K562 (cell line): Measurements from ENCODE around the gene CAMSAP3. TPM values are rescaled to one million over a fixed set of nuclear protein-coding genes. Genes with fewer than 3 reads are reported as not detected.

ENCODE experiments used
- BRD4 ChIP-seq: fragments of 200-600 bp; sonication (generic); IDR thresholded peaks from 2 replicates; pipeline ENCODE4 v1.6.1; 2017; ENCODE audit warnings: inconsistent platforms
- ETV6 ChIP-seq, 3 experiments: fragments of 150-350 bp in 1 of 3; sonication (generic) in 1 of 3; formaldehyde crosslinking in 1 of 3; IDR thresholded peaks; 2 replicates each; pipeline versions ENCODE4 v1.6.1 to v1.8.0; 2014 to 2022; ENCODE audit warnings: borderline replicate concordance in 2 of 3, low read depth in 2 of 3, antibody characterized with exemption in 1 of 3, low read length in 1 of 3, mild to moderate bottlenecking in 1 of 3, missing genetic modification reagents in 1 of 3
- HCFC1 ChIP-seq: IDR thresholded peaks from 2 replicates; pipeline ENCODE4 v1.6.1; 2012; ENCODE audit warnings: low read depth, low read length, improper control_type of control experiment
- HMGN3 ChIP-seq: IDR thresholded peaks from 2 replicates; pipeline ENCODE4 v1.6.1; 2011; ENCODE audit warnings: borderline replicate concordance, low read depth, mild to moderate bottlenecking, mixed read lengths, low read length; ENCODE audit not compliant: insufficient read length; ENCODE audit errors: extremely low read depth
- polyA plus RNA-seq, 8 experiments: library from polyadenylated mRNA; depleted of rRNA in 4 of 8; stranded (reverse) in 5 of 8; unstranded in 3 of 8; fragments of >200 nt; fragmentation: Nextera tagmentation in 2 of 8; fragmentation: Illumina TruSeq in 1 of 8; extraction: Ambion mirVana in 2 of 8; extraction: Trizol in 1 of 8; gene quantifications; 2 replicates each; pipeline versions ENCODE4 v1.2.1 to v1.2.3, GENCODE V29; 2011 to 2014; ENCODE audit warnings: inconsistent platforms in 1 of 8, missing spikeins in 1 of 8
- total RNA-seq, 7 experiments: library from RNA; depleted of rRNA in 6 of 7; stranded (reverse); fragments of >200 nt in 6 of 7; fragmentation: Illumina TruSeq in 2 of 7; extraction: Trizol in 2 of 7; gene quantifications; 2 replicates each; pipeline versions ENCODE4 v1.2.1 to v1.2.3, GENCODE V29; 2011 to 2021; ENCODE audit warnings: low replicate concordance in 1 of 7
- TF ChIP-seq, protein P1 (sequence below), 2 experiments: fragments of 450-650 bp in 1 of 2; sonication (generic) in 1 of 2; formaldehyde crosslinking in 1 of 2; IDR thresholded peaks; 2 replicates each; pipeline versions ENCODE4 v1.7.1 to v1.9.0; 2016 to 2022; ENCODE audit warnings: inconsistent platforms in 1 of 2, mild to moderate bottlenecking in 1 of 2, missing genetic modification reagents in 1 of 2
- TF ChIP-seq, protein P2 (sequence below), 2 experiments: fragments of 450-650 bp; formaldehyde crosslinking in 1 of 2; IDR thresholded peaks; 2 replicates each; pipeline versions ENCODE4 v1.4.0 to v1.6.1; 2014 to 2020; ENCODE audit warnings: mild to moderate bottlenecking in 2 of 2, borderline replicate concordance in 1 of 2, low read depth in 1 of 2

The CAMSAP3 gene
- total and polyA plus RNA-seq, 9 of the 15 experiments (the other 6 are each of a cell fraction or from before 2014, with no cell fraction given) = 0.01 to 0.89 (median 0.22) TPM; not detected in 1

DNA sequence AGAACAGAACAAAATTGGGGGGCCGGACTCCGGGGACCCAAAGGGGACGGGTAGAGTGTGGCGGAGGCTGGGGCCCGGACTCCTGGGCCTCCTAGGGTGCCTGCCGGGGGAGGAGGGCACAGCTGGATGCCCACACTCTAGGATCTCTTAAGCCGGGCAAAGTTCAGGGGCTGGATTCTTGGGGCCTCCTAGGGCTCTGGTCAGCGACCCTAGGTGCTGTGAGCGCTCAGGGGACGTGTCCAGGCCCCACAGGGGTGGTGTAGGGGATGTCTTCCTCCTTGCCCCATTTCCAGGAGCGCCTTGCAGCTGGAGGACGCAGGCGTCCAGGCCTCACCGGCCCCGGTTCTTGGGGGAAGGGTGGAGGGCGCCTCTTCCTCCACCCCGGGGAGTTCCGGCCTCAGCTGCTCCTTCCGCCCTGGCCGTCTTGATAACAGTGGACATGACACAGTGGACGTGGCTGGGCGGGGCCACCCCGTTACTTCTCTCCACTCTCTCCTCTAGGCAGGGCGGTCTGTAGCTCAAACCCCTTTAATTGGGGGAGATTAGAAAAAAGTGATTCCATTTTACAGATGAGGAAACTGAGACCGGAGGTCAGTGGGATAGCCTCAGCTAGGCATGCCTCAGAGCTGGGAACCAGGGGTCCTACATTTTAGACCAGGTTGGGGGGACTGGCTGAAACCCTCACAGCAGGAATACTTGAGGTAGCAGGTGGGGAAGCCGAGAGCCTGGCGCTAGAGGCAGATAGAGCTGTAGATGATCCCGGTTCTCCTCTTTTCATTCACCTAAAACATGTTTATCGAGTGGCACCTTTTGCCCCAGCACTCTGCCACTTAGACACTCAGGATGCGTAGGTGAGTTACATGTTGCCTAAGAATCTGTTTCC lies 42.0 kb downstream of the CAMSAP3 start (continued):
- TF ChIP-seq HMGN3 = peak; percentile 53
- TF ChIP-seq HCFC1 = peak; percentile 50
- TF ChIP-seq BRD4 = peak; percentile 88; the same call in 1 of the 2 replicates
- TF ChIP-seq ETV6 (IDR thresholded peaks at IDR 0.05; ENCODE audit: borderline replicate concordance in 1 of 2, low read depth in 2 of 2, low read length in 1 of 2) = peak in 1 of 2 experiments; percentile 48; a peak in 1 of 4 replicates
- TF ChIP-seq ETV6 (CRISPR knock-in tag; IDR thresholded peaks at IDR 0.05; ENCODE audit: borderline replicate concordance) = no peak
- TF ChIP-seq, protein P1, sequence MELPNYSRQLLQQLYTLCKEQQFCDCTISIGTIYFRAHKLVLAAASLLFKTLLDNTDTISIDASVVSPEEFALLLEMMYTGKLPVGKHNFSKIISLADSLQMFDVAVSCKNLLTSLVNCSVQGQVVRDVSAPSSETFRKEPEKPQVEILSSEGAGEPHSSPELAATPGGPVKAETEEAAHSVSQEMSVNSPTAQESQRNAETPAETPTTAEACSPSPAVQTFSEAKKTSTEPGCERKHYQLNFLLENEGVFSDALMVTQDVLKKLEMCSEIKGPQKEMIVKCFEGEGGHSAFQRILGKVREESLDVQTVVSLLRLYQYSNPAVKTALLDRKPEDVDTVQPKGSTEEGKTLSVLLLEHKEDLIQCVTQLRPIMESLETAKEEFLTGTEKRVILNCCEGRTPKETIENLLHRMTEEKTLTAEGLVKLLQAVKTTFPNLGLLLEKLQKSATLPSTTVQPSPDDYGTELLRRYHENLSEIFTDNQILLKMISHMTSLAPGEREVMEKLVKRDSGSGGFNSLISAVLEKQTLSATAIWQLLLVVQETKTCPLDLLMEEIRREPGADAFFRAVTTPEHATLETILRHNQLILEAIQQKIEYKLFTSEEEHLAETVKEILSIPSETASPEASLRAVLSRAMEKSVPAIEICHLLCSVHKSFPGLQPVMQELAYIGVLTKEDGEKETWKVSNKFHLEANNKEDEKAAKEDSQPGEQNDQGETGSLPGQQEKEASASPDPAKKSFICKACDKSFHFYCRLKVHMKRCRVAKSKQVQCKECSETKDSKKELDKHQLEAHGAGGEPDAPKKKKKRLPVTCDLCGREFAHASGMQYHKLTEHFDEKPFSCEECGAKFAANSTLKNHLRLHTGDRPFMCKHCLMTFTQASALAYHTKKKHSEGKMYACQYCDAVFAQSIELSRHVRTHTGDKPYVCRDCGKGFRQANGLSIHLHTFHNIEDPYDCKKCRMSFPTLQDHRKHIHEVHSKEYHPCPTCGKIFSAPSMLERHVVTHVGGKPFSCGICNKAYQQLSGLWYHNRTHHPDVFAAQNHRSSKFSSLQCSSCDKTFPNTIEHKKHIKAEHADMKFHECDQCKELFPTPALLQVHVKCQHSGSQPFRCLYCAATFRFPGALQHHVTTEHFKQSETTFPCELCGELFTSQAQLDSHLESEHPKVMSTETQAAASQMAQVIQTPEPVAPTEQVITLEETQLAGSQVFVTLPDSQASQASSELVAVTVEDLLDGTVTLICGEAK (IDR thresholded peaks at IDR 0.05) = peak; percentile 85
- TF ChIP-seq, protein P1 (CRISPR knock-in tag; IDR thresholded peaks at IDR 0.05) = no peak
- TF ChIP-seq, protein P2, sequence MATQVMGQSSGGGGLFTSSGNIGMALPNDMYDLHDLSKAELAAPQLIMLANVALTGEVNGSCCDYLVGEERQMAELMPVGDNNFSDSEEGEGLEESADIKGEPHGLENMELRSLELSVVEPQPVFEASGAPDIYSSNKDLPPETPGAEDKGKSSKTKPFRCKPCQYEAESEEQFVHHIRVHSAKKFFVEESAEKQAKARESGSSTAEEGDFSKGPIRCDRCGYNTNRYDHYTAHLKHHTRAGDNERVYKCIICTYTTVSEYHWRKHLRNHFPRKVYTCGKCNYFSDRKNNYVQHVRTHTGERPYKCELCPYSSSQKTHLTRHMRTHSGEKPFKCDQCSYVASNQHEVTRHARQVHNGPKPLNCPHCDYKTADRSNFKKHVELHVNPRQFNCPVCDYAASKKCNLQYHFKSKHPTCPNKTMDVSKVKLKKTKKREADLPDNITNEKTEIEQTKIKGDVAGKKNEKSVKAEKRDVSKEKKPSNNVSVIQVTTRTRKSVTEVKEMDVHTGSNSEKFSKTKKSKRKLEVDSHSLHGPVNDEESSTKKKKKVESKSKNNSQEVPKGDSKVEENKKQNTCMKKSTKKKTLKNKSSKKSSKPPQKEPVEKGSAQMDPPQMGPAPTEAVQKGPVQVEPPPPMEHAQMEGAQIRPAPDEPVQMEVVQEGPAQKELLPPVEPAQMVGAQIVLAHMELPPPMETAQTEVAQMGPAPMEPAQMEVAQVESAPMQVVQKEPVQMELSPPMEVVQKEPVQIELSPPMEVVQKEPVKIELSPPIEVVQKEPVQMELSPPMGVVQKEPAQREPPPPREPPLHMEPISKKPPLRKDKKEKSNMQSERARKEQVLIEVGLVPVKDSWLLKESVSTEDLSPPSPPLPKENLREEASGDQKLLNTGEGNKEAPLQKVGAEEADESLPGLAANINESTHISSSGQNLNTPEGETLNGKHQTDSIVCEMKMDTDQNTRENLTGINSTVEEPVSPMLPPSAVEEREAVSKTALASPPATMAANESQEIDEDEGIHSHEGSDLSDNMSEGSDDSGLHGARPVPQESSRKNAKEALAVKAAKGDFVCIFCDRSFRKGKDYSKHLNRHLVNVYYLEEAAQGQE (IDR thresholded peaks at IDR 0.05; ENCODE audit: borderline replicate concordance) = peak; percentile 42; the same call in 1 of the 2 replicates
- TF ChIP-seq, protein P2 (CRISPR knock-in tag; IDR thresholded peaks at IDR 0.05; ENCODE audit: low read depth) = 0 out of 2 replicates have a peak, but pooled peaks have one; percentile 30
